ENCODE data around the gene ANXA6.

ANXA6 gene

DNA sequence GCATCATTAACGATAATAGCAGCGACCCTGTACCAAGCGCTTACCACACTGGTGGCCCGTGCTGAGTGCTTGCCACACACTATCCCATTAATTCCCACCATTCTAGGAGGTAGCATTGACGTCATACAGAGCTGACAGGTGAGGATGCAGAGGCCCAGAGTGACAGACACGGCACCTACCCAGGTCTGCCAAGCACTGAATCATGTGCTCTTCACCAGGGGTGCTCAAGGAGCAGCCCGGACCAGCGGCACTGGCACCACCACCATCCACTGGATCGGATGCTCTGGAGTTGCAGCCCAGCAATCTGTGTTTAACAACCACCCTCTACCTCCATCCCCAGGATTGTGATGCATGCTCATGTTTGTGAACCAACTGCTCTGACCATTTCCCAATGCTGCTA is 80.2 kb downstream of the ANXA6 start:
- TF ChIP-seq, protein P1, sequence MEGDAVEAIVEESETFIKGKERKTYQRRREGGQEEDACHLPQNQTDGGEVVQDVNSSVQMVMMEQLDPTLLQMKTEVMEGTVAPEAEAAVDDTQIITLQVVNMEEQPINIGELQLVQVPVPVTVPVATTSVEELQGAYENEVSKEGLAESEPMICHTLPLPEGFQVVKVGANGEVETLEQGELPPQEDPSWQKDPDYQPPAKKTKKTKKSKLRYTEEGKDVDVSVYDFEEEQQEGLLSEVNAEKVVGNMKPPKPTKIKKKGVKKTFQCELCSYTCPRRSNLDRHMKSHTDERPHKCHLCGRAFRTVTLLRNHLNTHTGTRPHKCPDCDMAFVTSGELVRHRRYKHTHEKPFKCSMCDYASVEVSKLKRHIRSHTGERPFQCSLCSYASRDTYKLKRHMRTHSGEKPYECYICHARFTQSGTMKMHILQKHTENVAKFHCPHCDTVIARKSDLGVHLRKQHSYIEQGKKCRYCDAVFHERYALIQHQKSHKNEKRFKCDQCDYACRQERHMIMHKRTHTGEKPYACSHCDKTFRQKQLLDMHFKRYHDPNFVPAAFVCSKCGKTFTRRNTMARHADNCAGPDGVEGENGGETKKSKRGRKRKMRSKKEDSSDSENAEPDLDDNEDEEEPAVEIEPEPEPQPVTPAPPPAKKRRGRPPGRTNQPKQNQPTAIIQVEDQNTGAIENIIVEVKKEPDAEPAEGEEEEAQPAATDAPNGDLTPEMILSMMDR (conservative IDR thresholded peaks at IDR 0.05; ENCODE audit: low read length): no peak
- DNase-seq (ENCODE audit: low read depth): no peak
- H3K4me3 ChIP-seq (ENCODE audit: low read length): no peak overlapping the region

DNA sequence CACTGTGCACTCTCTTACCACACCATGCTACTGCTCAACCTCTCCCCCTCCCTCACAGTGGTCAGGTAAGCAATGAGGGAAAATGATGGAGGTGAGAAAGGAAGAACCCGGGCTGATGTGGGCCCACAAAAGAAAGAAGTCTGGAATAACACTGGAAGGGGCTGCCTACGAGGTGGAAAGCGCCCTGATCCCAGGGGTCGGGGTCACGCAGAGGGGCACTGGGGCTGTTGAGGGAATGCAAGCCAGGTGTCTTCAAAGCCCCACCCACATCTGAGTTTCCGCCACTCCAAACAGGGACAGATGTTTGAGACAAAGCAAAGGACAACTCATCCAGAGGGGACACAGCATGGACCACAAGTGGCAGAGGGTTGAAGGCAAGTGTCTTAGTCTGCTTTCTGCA is 81.0 kb downstream of the ANXA6 start:
- TF ChIP-seq, protein P1 (conservative IDR thresholded peaks at IDR 0.05; ENCODE audit: low read length): no peak
- no peak overlapping the region for H3K4me3 ChIP-seq (ENCODE audit: low read length)

DNA sequence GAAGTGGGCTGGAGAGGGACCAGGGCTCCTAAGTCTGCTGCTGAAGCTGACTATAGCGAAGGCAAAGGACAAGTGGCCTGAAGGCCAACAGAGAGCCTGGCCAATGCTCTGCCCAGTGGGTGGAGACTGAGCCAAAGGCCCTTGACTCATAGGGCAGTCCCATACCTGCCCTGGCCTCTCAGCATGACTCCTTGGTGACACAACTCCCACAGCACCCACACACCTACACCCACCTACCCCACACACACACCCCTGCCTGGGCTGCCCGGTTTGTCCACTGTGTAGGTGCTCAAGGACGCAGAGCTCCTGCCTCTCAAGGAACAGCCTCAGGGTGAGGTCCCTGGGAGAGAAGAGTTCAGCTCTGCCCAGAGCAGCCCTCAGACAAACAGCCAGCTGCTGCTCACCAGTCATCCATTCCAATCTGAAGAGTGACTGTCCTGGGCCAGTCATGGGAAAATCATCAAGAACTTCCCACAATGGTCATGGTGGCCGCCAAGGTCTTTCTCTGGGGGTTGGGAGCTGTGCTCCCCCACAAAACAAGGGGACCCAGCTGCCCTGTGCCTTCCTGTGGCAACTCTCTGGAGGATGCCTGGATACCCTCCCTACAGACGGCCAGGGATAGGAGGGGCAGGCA is 81.8 kb downstream of the ANXA6 start:
- TF ChIP-seq, protein P1 (conservative IDR thresholded peaks at IDR 0.05; ENCODE audit: low read length): no peak
- H3K4me3 ChIP-seq (ENCODE audit: low read length): no peak overlapping the region
- DNase-seq (ENCODE audit: low read depth): peak; percentile 52

More for the DNA sequence above, 81.0 kb downstream of the ANXA6 start:
- no peak for DNase-seq (ENCODE audit: low read depth)

DNA sequence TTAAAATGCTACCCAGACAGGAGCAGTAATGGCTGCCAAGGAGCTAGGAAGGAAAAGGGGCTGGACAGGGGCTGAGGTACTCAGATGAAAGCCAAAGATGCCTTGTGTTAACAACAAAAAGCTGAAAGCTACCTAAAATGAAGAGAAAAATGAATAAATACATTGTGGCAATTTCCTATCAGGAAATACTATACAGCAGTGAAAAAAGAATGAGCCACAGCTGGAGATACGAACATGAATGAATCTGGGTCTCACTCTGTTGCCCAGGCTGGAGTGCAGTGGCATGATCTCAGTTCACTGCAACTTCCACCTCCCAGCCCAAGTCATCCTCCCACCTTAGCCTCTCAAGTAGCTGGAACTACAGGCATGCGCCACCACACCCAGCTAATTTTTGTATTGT is 83.0 kb downstream of the ANXA6 start:
- no peak overlapping the region for H3K4me3 ChIP-seq (ENCODE audit: low read length)
- DNase-seq (ENCODE audit: low read depth): no peak
- TF ChIP-seq, protein P1 (conservative IDR thresholded peaks at IDR 0.05; ENCODE audit: low read length): no peak

DNA sequence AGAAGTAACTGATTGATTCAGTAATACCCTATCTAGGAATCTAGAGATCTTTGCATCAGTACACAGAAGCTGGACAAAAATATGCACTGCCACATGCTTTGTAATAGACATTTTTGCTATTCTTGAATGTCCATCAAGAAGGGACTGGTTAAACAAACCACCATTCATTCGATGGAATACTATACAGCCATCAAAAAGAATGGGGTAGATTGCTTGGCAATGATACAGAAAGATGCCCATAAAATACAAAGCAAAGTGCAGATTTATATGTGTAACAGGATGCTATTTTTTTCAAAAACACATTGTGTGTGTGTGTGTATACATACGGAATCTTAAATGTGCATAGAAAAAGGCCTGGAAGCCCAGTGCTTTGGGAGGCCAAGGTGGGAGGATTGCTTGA is 84.3 kb downstream of the ANXA6 start:
- no peak for DNase-seq (ENCODE audit: low read depth)
- TF ChIP-seq, protein P1 (conservative IDR thresholded peaks at IDR 0.05; ENCODE audit: low read length): no peak
- no peak overlapping the region for H3K4me3 ChIP-seq (ENCODE audit: low read length)

DNA sequence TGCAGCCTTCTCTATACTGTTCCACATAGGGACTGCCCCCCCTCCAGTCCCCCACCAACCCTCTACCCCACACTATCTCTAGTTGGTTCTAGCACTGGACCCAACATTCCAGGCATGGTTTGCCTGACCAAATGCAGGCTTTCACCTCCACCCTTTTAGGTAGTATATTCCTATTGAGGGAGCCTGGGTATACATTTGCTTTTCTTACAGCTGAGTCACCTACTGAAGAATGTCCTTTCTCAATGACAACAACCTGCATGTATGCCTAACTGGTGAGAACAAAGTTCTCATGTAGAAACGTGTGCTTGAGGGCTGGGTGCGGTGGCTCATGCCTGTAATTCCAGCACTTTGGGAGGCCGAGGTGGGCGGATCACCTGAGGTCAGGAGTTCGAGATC is 85.0 kb downstream of the ANXA6 start:
- no peak overlapping the region for H3K4me3 ChIP-seq (ENCODE audit: low read length)
- DNase-seq (ENCODE audit: low read depth): peak; percentile 79
- TF ChIP-seq, protein P1 (conservative IDR thresholded peaks at IDR 0.05; ENCODE audit: low read length): no peak

DNA sequence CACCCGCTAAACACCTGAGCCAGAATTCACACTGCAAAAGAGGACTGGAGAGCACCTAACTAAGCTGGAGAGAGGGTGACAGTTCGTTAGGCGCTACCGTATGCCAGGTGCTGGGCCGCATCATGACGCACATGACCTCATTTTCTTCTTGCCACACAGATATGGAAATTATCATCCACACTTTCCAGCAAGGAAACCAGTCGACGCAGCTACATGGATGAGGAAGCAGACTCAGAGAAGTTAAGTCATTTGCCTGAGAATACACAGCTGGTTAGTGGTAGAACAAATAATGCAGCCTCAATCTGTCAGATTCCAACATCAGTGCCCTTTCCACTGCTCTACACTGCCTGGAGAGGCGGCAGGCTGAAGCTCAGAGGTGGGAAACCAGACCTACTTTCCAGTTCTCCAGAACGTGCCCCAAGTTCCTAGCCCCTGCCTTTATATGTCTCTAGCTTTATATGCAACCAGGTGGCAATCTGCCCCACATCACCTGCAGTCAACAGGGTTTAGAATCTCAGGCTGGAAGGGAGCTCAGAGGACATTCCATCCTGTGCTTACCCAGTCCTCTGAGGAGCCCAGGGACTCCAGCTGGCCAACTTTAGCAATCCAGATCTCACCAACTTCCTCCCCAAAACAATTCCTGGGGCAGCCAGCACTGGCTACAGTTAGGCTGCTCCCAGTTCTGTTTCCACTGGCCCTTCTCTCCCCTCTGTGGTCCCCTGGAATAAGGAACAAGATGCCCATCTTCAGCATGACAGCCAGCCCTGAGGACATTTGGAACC is 85.5 kb downstream of the ANXA6 start:
- TF ChIP-seq, protein P1 (conservative IDR thresholded peaks at IDR 0.05; ENCODE audit: low read length): no peak
- DNase-seq (ENCODE audit: low read depth): peak; percentile 50
- no peak overlapping the region for H3K4me3 ChIP-seq (ENCODE audit: low read length)
